ENCODE results near the gene LCN10.
"Not testable (repeated sequence)": the region's sequence is repeated elsewhere in the genome, so short reads cannot be mapped to it uniquely, and the experiment has no call there.

Gene LCN10

GRCh38 chr9:136705564-136705963 is 37.2 kb downstream of the LCN10 start:
- DNase-seq: no peak
- TF ChIP-seq GATA1 (IDR thresholded peaks at IDR 0.05; ENCODE audit: low read depth, low read length) (no peak), POLR2A (IDR thresholded peaks at IDR 0.05; ENCODE audit: low read length) (no peak)

- not testable (repeated sequence) for DNase-seq
These were observed 38.0 kb downstream of the LCN10 start for GRCh38 chr9:136704741-136705140.

DNA sequence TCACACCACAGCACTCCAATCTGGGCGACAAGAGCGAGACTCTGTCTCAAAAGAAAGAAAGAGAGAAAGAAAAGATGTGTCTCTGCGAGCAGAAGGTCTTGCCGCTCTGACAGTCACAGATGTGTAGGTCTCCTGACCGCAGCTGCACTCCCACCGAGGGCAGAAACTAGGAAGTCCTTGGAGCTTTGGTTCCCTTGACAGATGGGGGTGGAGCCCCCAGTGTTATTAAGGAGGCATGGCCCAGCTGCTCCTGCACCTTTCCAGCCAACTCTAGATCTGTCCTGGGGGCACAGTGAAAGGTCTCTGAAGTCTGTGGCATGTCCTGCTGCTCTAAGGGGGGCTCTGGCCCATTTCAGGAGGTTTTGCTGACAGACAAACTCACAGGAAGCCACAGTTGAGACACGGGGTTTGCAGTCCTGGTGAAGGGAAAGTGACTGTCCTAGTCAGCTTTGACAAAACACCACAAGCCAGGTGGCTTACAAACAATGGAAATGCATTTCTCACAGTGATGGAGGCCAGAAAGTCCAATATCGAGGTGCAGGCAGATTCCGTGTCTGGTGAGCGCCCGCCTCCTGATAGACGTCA is 39.4 kb downstream of the LCN10 start:
- no peak for DNase-seq
- TF ChIP-seq POLR2A (IDR thresholded peaks at IDR 0.05; ENCODE audit: low read length) (no peak), GATA1 (IDR thresholded peaks at IDR 0.05; ENCODE audit: low read depth, low read length) (no peak)

DNA sequence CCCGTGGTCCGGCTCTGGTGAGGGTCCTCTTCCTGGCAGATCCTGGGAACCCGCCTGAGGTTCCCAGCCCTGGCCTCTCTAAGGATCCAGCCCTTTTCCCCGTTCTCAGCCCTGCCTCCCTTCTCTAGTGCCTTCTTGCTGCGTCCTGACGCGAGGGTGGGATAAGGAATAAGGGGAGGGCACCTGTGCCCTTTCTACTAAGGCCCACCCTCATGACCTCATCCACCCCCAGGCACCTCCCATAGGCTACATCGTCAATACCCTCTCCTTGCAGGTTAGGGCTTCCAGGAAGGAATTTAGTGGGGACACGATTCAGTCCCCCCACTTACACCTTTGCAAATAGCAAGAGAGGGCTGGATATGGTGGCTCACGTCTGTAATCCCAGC is 41.1 kb downstream of the LCN10 start:
- TF ChIP-seq POLR2A (IDR thresholded peaks at IDR 0.05; ENCODE audit: low read length): no peak
- no peak for TF ChIP-seq GATA1 (IDR thresholded peaks at IDR 0.05; ENCODE audit: low read depth, low read length)

GRCh38 chr9:136700959-136701667 is 41.6 kb downstream of the LCN10 start:
- TF ChIP-seq POLR2A (IDR thresholded peaks at IDR 0.05; ENCODE audit: low read length) (no peak), GATA1 (IDR thresholded peaks at IDR 0.05; ENCODE audit: low read depth, low read length) (no peak)
- DNase-seq: no peak

More for the DNA sequence above, 41.1 kb downstream of the LCN10 start:
- DNase-seq: no peak

DNA sequence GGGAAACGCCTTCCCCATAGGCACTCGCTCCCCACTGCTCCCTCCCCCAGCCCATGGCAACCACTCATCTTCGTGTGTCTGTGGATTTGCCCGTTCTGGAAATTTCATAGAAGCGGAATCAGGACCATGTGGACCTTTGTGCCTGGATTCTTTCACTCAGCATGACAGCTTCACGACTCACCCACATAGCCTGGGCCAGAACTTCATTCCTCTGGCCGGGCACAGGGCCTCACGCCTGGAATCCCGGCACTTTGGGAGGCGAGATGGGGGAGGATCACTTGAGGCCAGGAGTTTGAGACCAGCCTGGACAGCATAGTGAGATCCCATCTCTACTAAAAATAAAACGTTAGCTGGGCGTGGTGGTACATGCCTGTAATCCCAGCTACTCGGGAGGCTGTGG is 42.4 kb downstream of the LCN10 start:
- no peak for DNase-seq
- TF ChIP-seq POLR2A (IDR thresholded peaks at IDR 0.05; ENCODE audit: low read length) (no peak), GATA1 (IDR thresholded peaks at IDR 0.05; ENCODE audit: low read depth, low read length) (no peak)

- TF ChIP-seq POLR2A (IDR thresholded peaks at IDR 0.05; ENCODE audit: low read length) (no peak), GATA1 (IDR thresholded peaks at IDR 0.05; ENCODE audit: low read depth, low read length) (no peak)
- no peak for DNase-seq
These were observed 44.0 kb downstream of the LCN10 start for GRCh38 chr9:136698635-136699246.

DNA sequence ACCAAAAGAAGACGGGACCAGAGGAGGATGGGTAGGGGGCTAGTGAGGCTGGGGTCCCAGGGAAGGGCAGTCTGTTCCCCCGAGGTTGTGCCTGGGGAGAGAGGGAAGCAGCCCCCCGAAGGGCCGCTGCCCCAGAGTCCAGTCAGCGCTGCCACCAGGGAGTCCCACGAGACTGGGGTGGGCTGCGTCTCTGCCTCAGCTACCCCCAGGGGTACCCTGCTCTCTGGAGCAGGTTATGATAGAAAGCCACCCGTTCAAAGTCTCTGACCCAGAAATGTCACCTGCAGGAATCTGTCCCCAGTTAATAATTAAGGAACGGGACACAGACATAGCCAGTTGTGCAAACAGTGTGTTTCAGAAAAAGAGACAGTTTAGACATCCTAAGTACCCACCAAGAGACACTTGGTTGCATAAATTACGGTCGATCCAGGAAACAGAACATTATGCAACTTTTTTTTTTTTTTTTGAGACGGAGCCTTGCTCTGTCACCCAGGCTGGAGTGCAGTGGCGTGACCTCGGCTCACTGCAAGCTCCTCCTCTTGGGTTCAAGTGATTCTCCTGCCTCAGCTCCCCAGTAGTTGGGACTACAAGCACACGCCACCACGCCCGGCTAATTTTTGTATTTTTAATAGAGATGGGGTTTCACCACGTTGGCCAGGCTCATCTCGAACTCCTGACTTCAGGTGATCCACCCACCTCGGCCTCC is 44.8 kb downstream of the LCN10 start:
- TF ChIP-seq POLR2A (IDR thresholded peaks at IDR 0.05; ENCODE audit: low read length) (no peak), GATA1 (IDR thresholded peaks at IDR 0.05; ENCODE audit: low read depth, low read length) (no peak)
- DNase-seq: no peak

GRCh38 chr9:136697146-136697820 is 45.5 kb downstream of the LCN10 start:
- TF ChIP-seq POLR2A (IDR thresholded peaks at IDR 0.05; ENCODE audit: low read length) (no peak), GATA1 (IDR thresholded peaks at IDR 0.05; ENCODE audit: low read depth, low read length) (no peak)

GRCh38 chr9:136696502-136696901 is 46.2 kb downstream of the LCN10 start:
- TF ChIP-seq GATA1 (IDR thresholded peaks at IDR 0.05; ENCODE audit: low read depth, low read length) (no peak), POLR2A (IDR thresholded peaks at IDR 0.05; ENCODE audit: low read length) (no peak)
- DNase-seq: no peak

More at GRCh38 chr9:136697146-136697820, 45.5 kb downstream of the LCN10 start:
- no peak for DNase-seq

DNA sequence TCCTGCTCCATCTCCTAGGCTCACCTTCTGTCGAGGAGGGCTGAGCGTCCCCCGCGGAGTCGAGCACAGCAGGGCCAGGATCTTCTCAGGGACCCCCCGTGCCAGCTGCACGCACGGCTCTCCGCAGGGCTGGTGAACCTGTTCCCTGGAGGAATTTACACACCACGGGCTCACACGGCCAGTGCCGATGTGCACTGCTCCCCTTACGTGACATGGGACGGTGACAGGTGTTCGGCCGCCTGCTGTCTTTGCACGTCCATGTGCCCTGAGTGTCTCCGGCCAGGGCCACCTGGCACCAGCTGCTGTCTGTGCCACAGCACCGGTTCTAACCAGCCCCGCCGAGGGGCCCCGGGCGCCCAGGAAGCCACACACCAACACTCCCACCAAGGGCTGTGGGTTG is 46.8 kb downstream of the LCN10 start:
- no peak for DNase-seq
- TF ChIP-seq GATA1 (IDR thresholded peaks at IDR 0.05; ENCODE audit: low read depth, low read length) (no peak), POLR2A (IDR thresholded peaks at IDR 0.05; ENCODE audit: low read length) (no peak)

DNA sequence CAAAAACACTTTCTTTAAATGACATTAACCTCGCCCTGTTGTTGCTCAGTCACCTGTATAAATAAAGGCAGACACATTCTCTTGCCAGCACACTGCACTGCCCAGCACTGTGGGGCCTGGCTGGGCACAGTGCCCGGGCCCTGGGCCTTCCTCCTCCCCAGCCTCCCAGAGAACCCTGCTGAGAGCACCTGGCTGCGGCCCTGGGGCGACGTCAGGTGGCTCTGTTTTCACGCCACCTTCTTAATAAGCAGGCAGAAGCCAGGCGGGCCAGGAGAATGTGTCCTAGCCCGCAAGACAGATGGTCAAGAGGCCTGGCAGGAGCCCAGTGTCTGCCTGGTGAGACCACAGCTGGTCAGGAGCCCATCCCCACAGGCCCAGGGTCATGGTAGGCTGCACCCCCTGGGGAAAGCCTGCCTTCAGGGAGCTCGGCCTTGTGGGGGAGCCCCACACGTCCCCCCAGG is 47.3 kb downstream of the LCN10 start:
- DNase-seq: no peak
- TF ChIP-seq POLR2A (IDR thresholded peaks at IDR 0.05; ENCODE audit: low read length) (no peak), GATA1 (IDR thresholded peaks at IDR 0.05; ENCODE audit: low read depth, low read length) (no peak)

- no peak for DNase-seq
- no peak for TF ChIP-seq POLR2A (IDR thresholded peaks at IDR 0.05; ENCODE audit: low read length)
- TF ChIP-seq GATA1 (IDR thresholded peaks at IDR 0.05; ENCODE audit: low read depth, low read length): no peak
These were observed 47.9 kb downstream of the LCN10 start for GRCh38 chr9:136694872-136695247.
